ENCODE data around the gene ZNF618.
"Not testable (repeated sequence)": the region's sequence is repeated elsewhere in the genome, so short reads cannot be mapped to it uniquely, and the experiment has no call there.

ZNF618 gene

DNA sequence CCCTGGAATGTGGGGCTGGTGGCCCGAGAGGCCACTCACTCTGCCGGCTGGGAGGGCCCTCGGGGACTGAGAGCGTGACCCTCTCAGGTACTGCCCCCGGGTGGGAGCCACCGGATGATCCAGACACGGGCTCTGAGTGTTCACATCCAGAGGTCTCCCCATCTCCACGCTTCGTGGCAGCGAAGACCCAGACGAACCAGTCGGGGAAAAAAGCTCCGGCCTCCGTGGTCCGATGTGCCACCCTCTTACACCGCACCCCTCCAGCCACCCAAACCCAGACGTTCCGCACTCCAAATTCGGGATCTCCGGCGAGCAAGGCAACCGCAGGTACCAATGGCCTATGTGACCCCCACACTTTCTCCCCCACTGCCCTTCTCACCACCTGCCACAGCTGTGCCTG is 152.5 kb downstream of the ZNF618 start:
- DNase-seq = no peak

DNA sequence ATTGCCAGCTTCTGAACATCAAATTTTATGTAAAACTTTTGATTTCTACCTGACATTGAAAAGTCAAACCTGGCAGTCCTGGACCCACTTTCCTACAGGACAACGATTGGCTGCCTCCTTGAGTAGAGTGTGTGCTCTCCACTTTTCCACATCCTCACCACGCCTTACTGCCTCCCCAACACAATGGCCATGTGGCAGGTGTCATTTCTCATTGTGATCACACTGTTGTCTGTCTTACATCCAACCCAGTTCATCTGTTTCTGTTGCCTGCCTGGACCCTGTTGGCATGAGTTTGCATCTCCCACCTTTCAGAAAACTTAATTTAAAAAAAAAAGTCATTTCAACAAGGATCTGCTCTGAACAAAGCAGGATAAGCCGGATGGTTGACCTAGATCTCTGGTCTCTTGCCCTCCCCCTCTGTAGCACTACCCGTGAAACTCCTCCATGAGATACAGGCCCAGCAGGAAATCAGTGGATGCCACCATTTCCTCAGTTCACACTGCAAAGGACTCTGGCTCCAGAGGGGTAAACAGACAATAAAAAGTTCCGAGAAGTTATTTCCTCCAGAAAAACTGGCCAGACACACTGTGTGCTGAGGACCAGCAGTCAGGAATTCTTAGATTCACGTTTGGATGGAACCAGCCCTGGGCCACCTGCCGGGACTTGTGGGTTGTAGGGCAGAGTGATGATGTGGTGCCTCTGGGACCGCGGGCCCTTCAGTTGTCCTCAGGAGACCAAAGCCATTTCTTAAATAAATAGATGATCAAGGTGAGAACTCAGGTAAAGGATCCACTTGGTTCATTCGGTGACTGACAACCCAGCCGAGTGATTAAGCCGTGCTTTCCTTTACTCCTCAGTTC is 153.4 kb downstream of the ZNF618 start:
- DNase-seq = no peak

DNA sequence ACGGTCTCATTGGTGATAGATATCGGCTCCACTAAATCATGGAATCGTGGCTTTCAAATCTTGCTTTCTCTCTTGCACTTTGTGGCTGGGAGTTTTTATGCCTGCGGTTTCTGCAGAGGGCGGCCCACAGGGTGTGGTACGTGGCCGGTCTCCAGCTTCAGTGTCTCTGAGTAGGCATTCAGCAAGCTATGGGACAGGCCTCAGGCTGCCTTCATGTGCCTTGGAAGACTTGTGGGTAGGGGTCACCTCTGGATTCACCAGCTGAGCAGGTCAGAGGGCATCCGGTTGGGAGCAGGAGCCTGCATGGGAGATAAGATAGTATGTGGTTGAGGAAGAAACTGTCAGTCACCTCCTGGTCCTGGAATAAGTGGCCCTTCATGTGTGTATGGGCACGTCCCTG is 154.3 kb downstream of the ZNF618 start:
- no peak for DNase-seq

DNA sequence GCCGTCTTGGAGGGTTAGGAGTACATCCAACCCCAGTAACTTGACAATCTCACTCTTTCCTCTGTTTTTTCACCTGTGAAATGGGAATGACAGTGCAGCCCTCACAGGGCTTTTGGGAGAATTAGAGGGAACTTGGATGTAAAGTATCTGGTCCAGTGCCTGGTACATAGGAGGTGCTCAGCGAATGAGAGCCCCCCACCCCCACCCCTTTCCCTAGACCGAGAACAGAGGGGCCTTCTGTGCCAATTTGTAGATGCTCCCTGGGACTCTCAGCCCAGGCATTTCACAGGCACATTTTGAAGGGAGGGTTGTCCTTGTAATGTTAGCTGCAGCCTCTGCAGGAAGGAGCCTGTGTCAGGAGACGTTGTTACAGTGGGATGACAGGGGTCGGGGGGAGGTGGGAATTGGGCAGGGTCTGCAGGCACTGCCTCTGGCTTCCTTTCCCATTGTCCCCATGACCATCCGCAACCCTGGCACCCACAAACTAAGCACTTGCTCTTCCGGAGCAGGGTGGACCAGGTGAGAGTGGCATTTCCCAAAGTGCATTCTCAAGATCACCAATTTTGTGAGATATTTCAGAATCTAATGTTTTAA is 155.0 kb downstream of the ZNF618 start:
- DNase-seq = no peak

DNA sequence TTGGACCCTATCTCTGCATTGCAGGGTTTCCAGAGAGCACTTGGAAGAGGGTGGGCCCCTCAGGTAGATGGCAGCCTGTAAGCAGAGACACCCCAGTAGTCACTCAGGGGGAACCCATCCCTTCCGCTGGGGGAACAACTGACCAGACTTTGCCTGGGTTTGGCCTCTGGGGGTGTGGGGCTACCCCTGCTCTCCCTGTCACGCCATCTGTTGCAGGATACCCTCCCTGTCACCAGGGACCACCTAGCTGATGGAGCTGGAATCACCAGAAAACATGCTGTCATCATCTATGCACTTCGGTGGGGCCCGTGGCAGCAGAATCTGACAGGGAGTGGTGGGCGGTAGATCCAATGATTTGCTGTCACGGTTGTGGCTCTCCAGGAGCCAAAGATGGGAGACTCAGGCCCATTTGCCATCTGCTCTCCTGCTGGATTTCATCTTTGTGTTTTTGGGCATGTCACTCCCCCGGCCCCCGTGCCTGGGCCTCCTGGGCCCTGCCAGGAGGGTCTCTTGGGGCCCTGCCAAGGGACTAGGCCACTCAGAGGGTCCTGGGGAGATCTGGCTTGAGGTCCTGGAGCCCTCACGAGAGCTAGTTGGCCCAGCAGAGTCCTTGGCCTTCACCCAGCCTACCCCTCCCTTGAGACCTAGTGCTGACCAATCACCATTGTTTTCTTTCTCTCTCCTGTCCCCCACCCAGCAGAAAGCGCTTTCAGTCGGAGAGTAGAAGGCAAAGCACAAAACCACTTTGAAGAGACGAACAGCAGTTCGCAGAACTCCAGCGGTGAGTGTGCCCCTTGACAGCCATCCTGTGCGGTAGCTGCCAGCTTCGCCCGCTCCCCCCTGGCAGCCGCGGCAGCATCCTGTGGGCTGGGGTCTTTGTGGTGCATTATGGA is 156.1 kb downstream of the ZNF618 start:
- DNase-seq = no peak

DNA sequence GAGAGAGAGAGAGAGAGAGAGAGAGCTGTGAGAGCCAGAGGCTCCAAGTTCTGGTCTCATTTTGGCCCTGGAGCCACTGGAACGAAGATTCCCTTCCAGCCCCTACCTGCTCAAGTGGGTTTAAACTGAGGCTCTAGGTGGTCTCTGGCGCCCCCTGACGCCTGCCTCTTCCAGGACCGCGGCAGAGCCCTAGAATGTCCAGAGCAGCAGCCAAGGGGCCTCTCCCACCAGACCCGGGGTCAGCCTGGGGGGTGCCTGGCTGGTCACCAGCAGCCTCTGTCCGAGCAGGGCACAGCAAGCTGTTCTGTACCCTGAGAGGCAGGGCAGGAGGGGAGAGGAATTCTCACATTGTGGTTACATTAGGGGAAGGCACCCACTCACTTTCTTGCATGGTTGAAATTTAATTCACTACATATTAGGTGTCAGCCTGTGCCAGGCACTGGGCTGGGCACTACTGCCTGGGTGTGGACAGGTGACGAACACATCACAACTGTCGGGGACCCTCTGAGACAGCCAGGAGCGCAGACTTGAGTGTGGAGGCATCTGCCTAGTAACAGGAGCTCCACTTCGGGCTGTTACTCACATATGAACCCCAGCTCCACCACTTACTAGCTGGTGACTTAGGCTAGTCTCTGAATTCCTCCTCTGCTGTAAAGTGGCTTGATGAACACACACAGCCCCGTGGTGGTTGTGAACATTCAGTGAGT is 157.4 kb downstream of the ZNF618 start:
- no peak for DNase-seq

DNA sequence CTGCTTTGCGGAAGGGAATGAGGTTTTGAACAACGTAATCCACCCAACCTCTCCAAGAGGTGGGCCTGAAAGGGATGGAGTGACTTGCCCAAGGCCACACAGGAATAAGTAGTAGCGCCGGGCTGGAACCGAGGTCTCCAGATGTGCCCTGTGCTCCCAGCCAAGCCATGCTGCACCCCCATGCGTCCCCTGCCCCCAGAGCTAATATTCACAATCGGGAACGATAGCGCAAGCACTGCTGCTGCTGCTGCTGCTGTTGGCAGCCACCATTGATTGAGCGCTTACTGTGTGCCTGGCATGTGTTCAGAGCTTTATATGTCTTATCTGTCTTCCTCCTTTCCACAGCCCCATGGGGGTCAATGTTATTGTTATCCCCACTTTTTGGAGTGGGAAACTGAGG is 158.1 kb downstream of the ZNF618 start:
- no peak for DNase-seq

DNA sequence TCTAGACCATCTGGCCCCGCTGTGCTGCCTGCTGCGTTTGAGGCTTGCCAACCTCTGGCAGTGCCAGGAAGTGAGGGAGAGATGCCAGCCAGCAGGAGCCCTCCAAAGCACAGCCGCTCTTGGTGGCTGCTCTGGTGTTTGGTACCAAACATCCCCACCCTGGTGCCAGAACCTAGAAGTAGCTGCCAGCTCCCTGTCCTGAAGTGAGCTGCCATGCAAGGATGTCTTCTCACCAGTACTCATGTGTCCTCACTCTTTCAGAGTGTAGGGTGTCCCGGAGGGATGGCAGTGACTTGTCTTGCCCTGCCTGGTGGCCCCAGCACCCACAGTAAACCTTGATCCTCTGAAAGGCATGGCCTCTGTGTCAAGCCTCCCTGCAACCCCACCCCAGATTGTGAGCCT is 158.6 kb downstream of the ZNF618 start:
- DNase-seq = no peak

DNA sequence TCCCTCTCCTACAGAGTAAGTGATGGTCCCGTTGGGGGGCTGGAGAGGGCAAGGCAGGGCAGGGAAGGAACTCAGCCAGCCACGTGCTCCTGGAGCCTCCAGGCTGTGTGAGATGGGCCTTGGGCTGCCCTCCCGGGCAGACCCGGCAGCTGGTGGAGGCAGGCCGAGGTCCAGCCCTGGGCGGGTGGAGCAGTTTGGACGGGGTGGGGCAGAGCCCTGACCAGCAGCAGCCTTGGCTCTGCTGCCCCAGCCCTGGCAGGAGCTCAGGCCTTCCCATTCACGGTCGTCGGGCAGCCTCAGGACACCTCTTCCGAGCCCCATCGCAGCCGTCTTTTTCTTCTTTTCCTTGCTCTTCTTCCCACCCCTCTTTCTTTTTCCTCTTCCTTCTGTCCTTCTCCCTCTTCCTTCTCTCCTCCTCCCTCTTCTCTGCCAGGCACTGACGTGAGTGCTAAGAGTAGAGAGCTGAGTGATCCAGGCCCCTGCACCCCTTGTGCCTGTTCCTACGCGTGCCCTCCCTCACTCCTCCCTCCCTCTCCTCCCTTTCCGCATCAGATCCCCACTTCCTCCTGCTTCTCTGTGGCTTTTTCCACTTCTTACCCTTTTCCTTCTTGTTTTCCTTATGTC is 159.2 kb downstream of the ZNF618 start:
- DNase-seq = no peak

DNA sequence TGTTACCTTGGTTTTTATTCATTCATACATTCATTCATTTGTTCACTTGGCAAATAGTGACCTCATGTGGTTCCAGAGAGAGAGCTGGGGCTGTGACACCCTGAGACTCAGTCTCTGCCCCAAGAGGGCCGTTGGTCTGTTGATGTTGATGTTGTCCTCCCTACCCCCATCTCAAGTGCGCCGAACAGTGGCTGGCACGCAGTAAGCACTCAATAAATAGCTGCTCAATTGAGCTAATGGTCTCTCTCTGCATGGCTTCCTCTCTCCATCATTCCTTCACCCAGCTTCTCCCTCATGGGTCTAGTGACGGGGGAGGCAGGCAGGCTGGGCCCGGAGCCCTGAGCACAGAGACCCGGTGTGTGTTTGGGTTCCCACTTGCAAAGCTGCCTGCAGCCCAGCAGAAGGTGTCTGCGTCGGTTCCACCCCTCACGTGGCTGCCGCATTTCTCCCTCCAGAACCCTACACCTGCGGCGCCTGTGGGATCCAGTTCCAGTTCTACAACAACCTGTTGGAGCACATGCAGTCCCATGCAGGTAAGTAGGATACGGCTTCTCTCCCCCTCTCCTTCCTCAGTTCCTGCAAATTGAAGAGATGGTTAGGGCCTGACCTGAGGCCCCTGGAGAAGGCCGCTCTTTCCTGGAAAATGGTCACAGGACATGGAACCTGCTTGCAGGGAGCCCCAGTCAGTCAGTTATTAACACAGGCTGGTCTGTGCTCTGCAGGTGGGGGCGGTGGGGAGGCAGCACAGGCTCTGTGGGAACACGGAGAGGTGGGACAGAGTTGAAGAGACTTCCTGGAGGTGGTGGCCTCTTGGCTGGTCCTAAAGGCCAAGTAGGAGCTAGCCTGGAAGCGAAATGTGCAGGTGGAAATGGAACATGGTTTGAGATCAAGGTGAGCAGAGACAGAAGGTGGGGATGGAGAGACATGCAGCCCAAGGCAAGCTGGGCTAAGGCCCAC is 160.0 kb downstream of the ZNF618 start:
- no peak for DNase-seq

DNA sequence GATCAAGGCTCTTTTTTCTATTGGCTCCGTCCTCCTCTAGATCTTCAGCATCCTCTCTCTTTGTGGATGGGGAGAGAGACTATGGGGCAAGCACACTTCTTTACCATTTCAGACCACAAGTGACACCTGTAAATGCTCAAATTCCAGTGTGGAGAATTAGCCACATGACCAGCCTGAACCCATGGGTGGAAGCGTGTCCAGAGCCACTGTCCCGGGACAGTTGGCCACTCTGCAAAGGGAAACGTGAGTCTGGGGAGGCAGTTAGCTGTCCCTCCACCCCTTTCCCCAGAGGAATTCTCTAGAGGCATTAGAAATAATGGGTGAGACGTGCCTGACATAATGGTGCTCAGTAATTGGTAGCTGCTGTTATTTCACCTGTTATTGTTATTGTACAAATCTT is 161.1 kb downstream of the ZNF618 start:
- DNase-seq = no peak

DNA sequence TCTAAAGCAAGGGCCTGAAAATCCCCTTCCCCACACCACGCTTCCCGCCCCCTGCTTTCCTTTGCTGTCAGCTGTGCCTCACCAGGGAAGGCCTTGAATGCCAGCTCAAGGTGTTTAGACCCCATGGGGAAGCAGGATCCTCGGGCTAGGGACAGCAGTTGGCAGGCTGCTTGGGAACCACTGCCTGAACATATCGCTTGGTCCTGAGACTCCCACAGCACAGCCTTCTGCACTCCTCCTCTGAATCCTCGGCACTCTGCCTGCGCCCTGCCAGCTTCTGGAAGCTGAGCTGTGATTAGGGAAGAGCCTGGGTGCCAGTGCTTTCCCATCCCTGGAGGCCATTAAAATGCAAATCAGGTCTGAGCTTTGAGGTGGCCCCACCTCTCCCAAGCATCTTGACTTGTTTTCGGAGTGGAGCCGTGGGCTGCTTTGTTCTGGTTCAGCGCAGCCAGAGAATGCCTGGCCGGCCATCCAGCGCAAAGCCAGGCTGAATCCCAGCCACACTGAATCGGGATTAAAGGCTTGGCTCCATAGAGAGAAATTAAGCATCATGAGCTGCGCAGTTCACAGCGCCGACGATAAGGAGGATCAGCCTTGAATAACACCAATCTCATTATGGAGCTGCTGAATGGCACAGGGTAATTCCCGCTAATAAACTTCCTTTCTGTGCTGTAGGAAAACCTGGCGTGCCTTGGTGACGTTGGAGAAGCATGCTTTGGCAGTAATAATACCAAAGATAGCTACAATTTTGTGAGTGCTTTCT is 162.0 kb downstream of the ZNF618 start:
- DNase-seq = peak; percentile 73

DNA sequence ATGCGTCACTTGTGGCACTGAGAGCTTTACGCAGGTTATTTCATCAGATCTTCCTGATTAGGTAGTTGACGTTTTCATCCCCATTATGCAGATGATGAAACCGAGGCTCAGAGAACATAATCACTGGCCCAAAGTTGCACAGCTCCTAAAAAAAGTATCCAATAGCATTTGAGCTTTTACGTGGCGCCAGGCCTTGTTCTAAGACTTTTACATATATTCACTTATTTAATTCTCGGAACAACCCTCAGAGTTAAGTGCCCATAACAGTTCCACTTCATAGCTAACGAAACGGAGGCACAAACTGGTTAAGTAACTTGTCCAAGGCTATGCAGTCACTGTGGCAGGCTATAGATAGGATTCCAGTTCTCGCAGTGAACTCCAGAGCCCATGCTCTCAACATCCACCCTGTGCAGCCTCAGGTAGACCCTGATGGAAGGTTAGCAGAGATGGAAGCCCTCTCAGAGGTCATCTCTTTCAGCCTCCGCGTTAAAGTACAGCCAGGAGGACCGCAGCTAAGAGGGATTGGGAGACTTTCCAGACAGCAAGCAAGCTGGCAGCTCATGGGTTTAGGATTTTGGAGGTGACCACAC is 162.7 kb downstream of the ZNF618 start:
- no peak for DNase-seq

DNA sequence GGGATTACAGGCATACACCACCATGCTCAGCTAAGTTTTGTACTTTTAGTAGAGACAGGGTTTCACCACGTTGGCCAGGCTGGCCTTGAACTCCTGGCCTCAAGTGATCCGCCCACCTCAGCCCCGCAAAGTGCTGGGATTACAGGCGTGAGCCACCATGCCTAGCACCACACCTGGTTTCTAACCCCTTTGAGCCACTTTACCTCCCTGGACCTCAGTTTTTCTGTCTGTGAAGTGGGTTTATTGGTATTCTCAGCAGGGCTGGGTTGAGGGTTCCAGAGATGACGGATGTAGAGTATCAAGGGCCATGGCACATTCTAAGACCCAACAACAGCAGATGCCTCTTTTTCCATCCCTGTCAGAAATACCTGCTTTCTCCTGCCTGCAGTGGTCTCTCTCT is 163.4 kb downstream of the ZNF618 start:
- DNase-seq = no peak

DNA sequence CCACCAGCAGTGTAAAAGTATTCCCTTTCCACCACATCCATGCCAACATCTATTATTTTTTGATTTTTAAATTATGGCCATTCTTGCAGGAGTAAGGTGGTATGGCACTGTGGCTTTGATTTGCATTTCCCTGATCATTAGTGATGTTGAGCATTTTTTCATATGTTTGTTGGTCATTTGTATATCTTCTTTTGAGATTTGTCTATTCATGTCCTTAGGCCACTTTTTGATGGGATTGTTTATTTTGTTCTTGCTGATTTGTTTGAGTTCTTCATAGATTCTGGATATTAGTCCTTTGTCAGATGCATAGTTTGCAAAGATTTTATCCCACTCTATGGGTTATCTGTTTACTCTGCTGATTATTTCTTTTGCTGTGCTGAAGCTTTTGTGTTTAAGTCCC is 167.6 kb downstream of the ZNF618 start:
- DNase-seq = not testable (repeated sequence)

DNA sequence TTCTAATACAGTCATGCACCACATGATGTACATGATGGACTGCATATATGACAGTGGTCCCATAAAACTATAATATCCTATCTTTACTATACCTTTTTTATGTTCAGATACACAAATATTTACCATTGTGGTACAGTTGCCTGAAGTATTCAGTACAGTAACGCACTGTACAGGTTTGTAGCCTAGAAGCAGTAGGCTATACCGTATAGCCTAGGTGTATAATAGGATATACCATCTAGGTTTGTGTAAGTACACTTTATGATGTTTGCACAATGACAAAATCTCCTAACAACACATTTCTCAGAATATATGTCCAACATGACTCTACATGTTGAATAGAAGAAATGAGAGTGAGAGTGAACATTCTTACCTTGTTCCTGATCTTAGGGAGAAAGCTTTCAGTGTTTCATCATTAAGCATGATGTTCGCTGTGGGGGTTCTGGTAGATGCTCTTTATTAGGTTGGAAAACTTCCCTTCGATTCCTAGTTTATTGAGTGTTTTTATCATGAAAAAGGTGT is 170.2 kb downstream of the ZNF618 start:
- no peak for DNase-seq

DNA sequence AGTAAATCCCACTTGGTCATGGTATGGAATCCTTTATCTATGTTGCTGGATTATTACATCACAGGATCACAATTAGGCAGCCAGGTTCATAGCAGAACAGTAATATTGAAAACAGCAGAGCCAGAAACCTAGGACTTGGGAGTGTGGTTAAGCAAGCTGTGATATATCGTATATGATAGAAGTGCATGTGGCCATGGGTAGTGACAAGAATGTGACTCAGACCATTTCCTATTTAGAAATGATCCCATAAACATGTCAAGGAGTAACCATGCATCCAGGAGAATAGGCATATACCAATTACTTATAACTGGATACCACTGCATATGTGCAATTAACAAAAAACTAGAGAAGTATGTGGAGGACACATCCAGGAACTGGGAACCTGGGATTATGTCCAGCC is 170.8 kb downstream of the ZNF618 start:
- DNase-seq = no peak

DNA sequence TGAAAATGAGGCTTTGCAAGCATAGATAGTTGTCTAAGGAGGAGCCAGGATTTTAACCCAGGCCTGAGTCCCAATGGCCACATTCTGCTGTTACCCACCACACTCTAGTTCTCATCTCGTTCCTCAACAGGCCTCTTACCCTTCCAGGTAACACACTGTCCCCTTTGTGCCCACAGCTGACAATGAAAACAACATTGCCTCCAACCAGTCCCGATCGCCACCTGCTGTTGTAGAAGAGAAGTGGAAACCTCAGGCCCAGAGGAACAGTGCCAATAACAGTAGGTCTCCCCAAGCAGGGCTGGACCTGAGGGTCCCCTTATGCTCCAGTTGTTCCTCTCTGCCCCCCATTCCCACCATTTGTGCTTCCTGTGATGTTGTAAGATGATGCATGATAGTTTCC is 171.6 kb downstream of the ZNF618 start:
- DNase-seq = no peak

DNA sequence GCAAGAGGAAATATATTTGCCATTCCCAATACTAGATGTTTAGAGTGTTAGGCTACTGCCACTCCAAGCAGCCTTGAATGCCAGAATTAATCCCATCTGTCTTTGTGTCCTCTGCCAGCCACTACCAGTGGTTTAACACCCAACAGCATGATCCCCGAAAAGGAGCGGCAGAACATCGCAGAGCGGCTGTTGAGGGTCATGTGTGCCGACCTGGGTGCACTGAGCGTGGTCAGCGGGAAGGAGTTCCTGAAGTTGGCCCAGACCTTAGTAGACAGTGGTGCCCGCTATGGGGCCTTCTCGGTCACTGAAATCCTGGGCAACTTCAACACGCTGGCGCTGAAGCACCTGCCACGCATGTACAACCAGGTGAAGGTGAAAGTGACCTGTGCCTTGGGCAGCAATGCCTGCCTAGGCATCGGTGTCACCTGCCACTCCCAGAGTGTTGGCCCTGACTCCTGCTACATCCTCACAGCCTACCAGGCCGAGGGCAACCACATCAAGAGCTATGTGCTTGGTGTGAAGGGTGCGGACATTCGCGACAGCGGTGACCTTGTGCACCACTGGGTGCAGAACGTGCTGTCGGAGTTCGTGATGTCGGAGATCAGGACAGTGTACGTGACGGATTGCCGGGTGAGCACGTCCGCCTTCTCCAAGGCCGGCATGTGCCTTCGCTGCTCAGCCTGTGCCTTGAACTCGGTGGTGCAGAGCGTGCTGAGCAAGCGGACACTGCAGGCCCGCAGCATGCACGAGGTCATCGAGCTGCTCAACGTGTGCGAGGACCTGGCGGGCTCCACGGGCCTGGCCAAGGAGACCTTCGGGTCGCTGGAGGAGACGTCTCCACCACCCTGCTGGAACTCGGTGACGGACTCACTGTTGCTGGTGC is 172.7 kb downstream of the ZNF618 start:
- no peak for DNase-seq
